ENCODE results near the gene CIDEB.

The CIDEB gene

GRCh38 chr14:24296341-24297157, 11.2 kb downstream of the CIDEB start:
- Histone ChIP-seq H3K4me1 (ENCODE audit: control insufficient read depth in 1 of 2, insufficient read depth in 1 of 2, low read depth in 1 of 2, low read length in 1 of 2) (peaks cover 42 to 49% of the 10 kb centered on the region in 2 experiments), H3K36me3 (peaks cover 45% of the 10 kb centered on the region), H3K9me3 (no peaks in the 10 kb centered on the region), H3K27ac (peak overlapping the region; percentile 68), H3K27me3 (no peaks in the 10 kb centered on the region), H3K4me3 (ENCODE audit: low read depth in 1 of 2, low read length in 1 of 2) (no peak overlapping the region)
- TF ChIP-seq CTCF (IDR thresholded peaks at IDR 0.05), result peak; percentile 89

GRCh38 chr14:24293525-24293924, 14.3 kb downstream of the CIDEB start:
- no peak for TF ChIP-seq CTCF (IDR thresholded peaks at IDR 0.05)
- H3K36me3 ChIP-seq, result peaks cover 70% of the 10 kb centered on the region

GRCh38 chr14:24292118-24292807, 15.5 kb downstream of the CIDEB start:
- H3K4me3 ChIP-seq (ENCODE audit: low read depth in 1 of 2, low read length in 1 of 2), result no peak overlapping the region
- no peak overlapping the region for H3K27ac ChIP-seq
- H3K9me3 ChIP-seq, result no peaks in the 10 kb centered on the region
- peaks cover 70% of the 10 kb centered on the region for H3K36me3 ChIP-seq
- no peaks in the 10 kb centered on the region for H3K27me3 ChIP-seq
- H3K4me1 ChIP-seq (ENCODE audit: control insufficient read depth in 1 of 2, insufficient read depth in 1 of 2, low read depth in 1 of 2, low read length in 1 of 2), result peaks cover 8 to 10% of the 10 kb centered on the region in 2 experiments
- no peak for TF ChIP-seq CTCF (IDR thresholded peaks at IDR 0.05)

More at GRCh38 chr14:24293525-24293924, 14.3 kb downstream of the CIDEB start:
- Histone ChIP-seq H3K9me3 (no peaks in the 10 kb centered on the region), H3K27ac (no peak overlapping the region), H3K27me3 (no peaks in the 10 kb centered on the region), H3K4me3 (ENCODE audit: low read depth in 1 of 2, low read length in 1 of 2) (no peak overlapping the region), H3K4me1 (ENCODE audit: control insufficient read depth in 1 of 2, insufficient read depth in 1 of 2, low read depth in 1 of 2, low read length in 1 of 2) (peaks cover 21% of the 10 kb centered on the region in 2 experiments)

- Histone ChIP-seq H3K9me3 (no peaks in the 10 kb centered on the region), H3K4me3 (ENCODE audit: low read depth in 1 of 2, low read length in 1 of 2) (no peak overlapping the region), H3K4me1 (ENCODE audit: control insufficient read depth in 1 of 2, insufficient read depth in 1 of 2, low read depth in 1 of 2, low read length in 1 of 2) (peaks cover 1 to 3% of the 10 kb centered on the region in 2 experiments), H3K36me3 (peaks cover 66% of the 10 kb centered on the region), H3K27me3 (no peaks in the 10 kb centered on the region), H3K27ac (no peak overlapping the region)
- no peak for TF ChIP-seq CTCF (IDR thresholded peaks at IDR 0.05)
Observed at GRCh38 chr14:24291446-24292117, 16.2 kb downstream of the CIDEB start.

GRCh38 chr14:24290746-24291145, 17.0 kb downstream of the CIDEB start:
- H3K36me3 ChIP-seq, result peaks cover 58% of the 10 kb centered on the region
- H3K4me1 ChIP-seq (ENCODE audit: control insufficient read depth in 1 of 2, insufficient read depth in 1 of 2, low read depth in 1 of 2, low read length in 1 of 2), result no peaks in the 10 kb centered on the region
- no peak overlapping the region for H3K4me3 ChIP-seq (ENCODE audit: low read depth in 1 of 2, low read length in 1 of 2)
- H3K27me3 ChIP-seq, result no peaks in the 10 kb centered on the region
- H3K9me3 ChIP-seq, result no peaks in the 10 kb centered on the region
- no peak for TF ChIP-seq CTCF (IDR thresholded peaks at IDR 0.05)
- no peak overlapping the region for H3K27ac ChIP-seq

All from neutrophil (primary cell).